DOHH2 (cell line): Measurements from ENCODE around the gene PAX4.

Experiments
- H3F3A ChIP-seq: fragments of 200-600 bp; sonication (generic), shearing (Covaris generic); 2 replicates; pipeline ENCODE4 v1.6.0; 2016; ENCODE audit warnings: antibody characterized with exemption, mild to moderate bottlenecking; ENCODE audit not compliant: control insufficient read depth, insufficient read depth
- H3K27ac ChIP-seq: fragments of 200-600 bp; sonication (generic); 2 replicates; pipeline ENCODE4 v1.5.1; 2014; ENCODE audit warnings: low read depth, mild to moderate bottlenecking, low read length, moderate library complexity
- H3K27me3 ChIP-seq: fragments of 200-600 bp; sonication (generic); 2 replicates; pipeline ENCODE4 v1.6.1; 2014; ENCODE audit warnings: mild to moderate bottlenecking, low read length, mixed read lengths; ENCODE audit not compliant: control insufficient read depth
- H3K36me3 ChIP-seq: fragments of 200-600 bp; sonication (generic); 2 replicates; pipeline ENCODE4 v1.6.1; 2014; ENCODE audit warnings: mild to moderate bottlenecking, low read length, moderate library complexity, mixed read lengths; ENCODE audit not compliant: control insufficient read depth
- H3K4me1 ChIP-seq: fragments of 200-600 bp; sonication (generic); 2 replicates; pipeline ENCODE4 v1.6.1; 2014; ENCODE audit warnings: mild to moderate bottlenecking, low read length, mixed read lengths; ENCODE audit not compliant: control insufficient read depth
- H3K4me2 ChIP-seq: fragments of 200-600 bp; sonication (generic); 2 replicates; pipeline ENCODE4 v1.6.0; 2014; ENCODE audit warnings: mild to moderate bottlenecking, low read length, moderate library complexity
- H3K4me3 ChIP-seq: fragments of 200-600 bp; sonication (generic); 2 replicates; pipeline ENCODE4 v1.5.1; 2014; ENCODE audit warnings: mild to moderate bottlenecking, low read length, mixed read lengths
- H3K79me2 ChIP-seq: fragments of 200-600 bp; sonication (generic); 2 replicates; pipeline ENCODE4 v1.6.1; 2014; ENCODE audit warnings: mild to moderate bottlenecking, low read length, mixed read lengths; ENCODE audit not compliant: control insufficient read depth
- H3K9me2 ChIP-seq: fragments of 200-600 bp; sonication (generic); replicated peaks from 2 replicates; pipeline ENCODE4 v1.6.1; 2014; ENCODE audit warnings: mild to moderate bottlenecking, low read length, mixed read lengths; ENCODE audit not compliant: control insufficient read depth
- H3K9me3 ChIP-seq: fragments of 200-600 bp; sonication (generic); 2 replicates; pipeline ENCODE4 v1.6.1; 2014; ENCODE audit warnings: antibody characterized with exemption, low read length, mixed read lengths; ENCODE audit not compliant: control insufficient read depth, insufficient read depth
- H4K20me1 ChIP-seq: fragments of 200-600 bp; sonication (generic); 2 replicates; pipeline ENCODE4 v1.6.0; 2014; ENCODE audit warnings: low read depth, mild to moderate bottlenecking, antibody characterized with exemption, low read length, moderate library complexity; ENCODE audit not compliant: control insufficient read depth, insufficient read depth
- EZH2phosphoT487 ChIP-seq: fragments of 200-600 bp; sonication (generic); IDR thresholded peaks from 2 replicates; pipeline ENCODE4 v1.6.1; 2017; ENCODE audit warnings: borderline replicate concordance, mild to moderate bottlenecking, antibody characterized with exemption, low read length, moderate library complexity, mixed read lengths
- TF ChIP-seq, protein P1 (sequence below): fragments of 200-600 bp; sonication (generic); IDR thresholded peaks from one replicate; pipeline ENCODE4 v1.5.1; 2014; ENCODE audit warnings: antibody characterized with exemption, mild to moderate bottlenecking, low read depth, low read length; ENCODE audit not compliant: poor library complexity, severe bottlenecking

PAX4 gene

DNA sequence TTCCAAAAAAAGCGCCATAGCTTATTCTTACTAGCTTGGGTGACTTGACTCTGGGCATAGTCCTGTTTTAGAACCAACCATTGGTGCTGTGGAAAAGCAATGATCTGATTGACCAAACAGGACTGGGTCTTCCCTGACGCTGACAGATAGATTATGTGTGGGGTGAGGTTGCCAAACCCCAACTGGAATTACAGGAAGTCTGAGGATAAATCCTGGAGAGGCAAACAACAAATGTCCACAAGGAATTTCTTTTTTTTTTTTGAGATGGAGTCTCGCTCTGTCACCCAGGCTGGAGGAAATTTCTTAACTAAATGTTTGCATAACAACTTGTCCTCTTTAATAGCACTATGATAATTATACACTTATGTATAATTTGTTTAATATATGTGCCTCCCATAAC lies 51.7 kb downstream of the PAX4 start:
- no peaks in the 10 kb centered on the region for H3K4me1 ChIP-seq
- H3K36me3 ChIP-seq = no peaks in the 10 kb centered on the region
- no peaks in the 10 kb centered on the region; the same call in 1 of the 2 replicates for H3K9me2 ChIP-seq
- no peak overlapping the region for H3K27ac ChIP-seq
- no peak for TF ChIP-seq EZH2phosphoT487
- TF ChIP-seq, protein P1, sequence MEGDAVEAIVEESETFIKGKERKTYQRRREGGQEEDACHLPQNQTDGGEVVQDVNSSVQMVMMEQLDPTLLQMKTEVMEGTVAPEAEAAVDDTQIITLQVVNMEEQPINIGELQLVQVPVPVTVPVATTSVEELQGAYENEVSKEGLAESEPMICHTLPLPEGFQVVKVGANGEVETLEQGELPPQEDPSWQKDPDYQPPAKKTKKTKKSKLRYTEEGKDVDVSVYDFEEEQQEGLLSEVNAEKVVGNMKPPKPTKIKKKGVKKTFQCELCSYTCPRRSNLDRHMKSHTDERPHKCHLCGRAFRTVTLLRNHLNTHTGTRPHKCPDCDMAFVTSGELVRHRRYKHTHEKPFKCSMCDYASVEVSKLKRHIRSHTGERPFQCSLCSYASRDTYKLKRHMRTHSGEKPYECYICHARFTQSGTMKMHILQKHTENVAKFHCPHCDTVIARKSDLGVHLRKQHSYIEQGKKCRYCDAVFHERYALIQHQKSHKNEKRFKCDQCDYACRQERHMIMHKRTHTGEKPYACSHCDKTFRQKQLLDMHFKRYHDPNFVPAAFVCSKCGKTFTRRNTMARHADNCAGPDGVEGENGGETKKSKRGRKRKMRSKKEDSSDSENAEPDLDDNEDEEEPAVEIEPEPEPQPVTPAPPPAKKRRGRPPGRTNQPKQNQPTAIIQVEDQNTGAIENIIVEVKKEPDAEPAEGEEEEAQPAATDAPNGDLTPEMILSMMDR = no peak
- no peaks in the 10 kb centered on the region for H3K79me2 ChIP-seq
- no peaks in the 10 kb centered on the region for H3K27me3 ChIP-seq
- H4K20me1 ChIP-seq = no peaks in the 10 kb centered on the region
- H3K4me2 ChIP-seq = no peak overlapping the region
- no peaks in the 10 kb centered on the region for H3K9me3 ChIP-seq
- H3K4me3 ChIP-seq = no peak overlapping the region
- 0 out of 2 replicates have a peak, but pooled peaks cover 3% of the 10 kb centered on the region for H3F3A ChIP-seq
